Measurements from ENCODE around the gene EPHX1.

GRCh38 chr1:225883616-225884265 is 73.8 kb downstream of the EPHX1 start:
- TF ChIP-seq POLR2A (IDR thresholded peaks at IDR 0.05) (no peak), CTCF (IDR thresholded peaks at IDR 0.05) (no peak)

Data from suprapubic skin (tissue), 3 donors.